Left lung (tissue), 10 donors: ENCODE results near the gene ZSWIM7. TPM values are rescaled to one million over a fixed set of nuclear protein-coding genes. Genes with fewer than 3 reads are reported as not detected.
A peak's percentile ranks its signal among the peaks of the same experiment; 100 is the strongest.

Source experiments
- ATAC-seq: fragments of 200-7000 bp; cut with Tn5 transposase; one replicate; pipeline ENCODE4 v1.9.1; 2020; ENCODE audit warnings: moderate library complexity
- DNase-seq, 4 donors: peaks; one replicate each; pipeline ENCODE4 v3.0.0-alpha.2; 2013 to 2020
- H3K27ac ChIP-seq, 2 donors: fragments of 200-600 bp; sonication (generic) in 1 of 2; one replicate each; pipeline versions ENCODE4 v1.5.0 to v1.8.0; 2020 to 2021
- H3K27me3 ChIP-seq, 2 donors: fragments of 200-600 bp; sonication (generic) in 1 of 2; one replicate each; pipeline versions ENCODE4 v1.5.0 to v1.8.0; 2020 to 2021
- H3K36me3 ChIP-seq, 2 donors: fragments of 200-600 bp; sonication (generic) in 1 of 2; one replicate each; pipeline versions ENCODE4 v1.5.0 to v1.8.0; 2020 to 2021
- H3K4me1 ChIP-seq, 2 donors: fragments of 200-600 bp; one replicate each; pipeline ENCODE4 v1.8.0; 2021
- H3K4me3 ChIP-seq, 2 donors: fragments of 200-600 bp; sonication (generic) in 1 of 2; one replicate each; pipeline versions ENCODE4 v1.5.0 to v1.8.0; 2020 to 2021; ENCODE audit warnings: mild to moderate bottlenecking in 1 of 2
- H3K9me3 ChIP-seq, 2 donors: fragments of 200-600 bp; sonication (generic) in 1 of 2; one replicate each; pipeline versions ENCODE4 v1.5.0 to v1.8.0; 2020 to 2021
- CTCF ChIP-seq, 2 donors: fragments of 200-600 bp; sonication (generic) in 1 of 2; IDR thresholded peaks; one replicate each; pipeline versions ENCODE4 v1.5.0 to v1.8.0; 2021; ENCODE audit warnings: antibody characterized with exemption in 2 of 2
- intact Hi-C, 2 donors: fragments of 100-400 bp; cut with DNase I; formaldehyde crosslinking; loops; one replicate each; pipeline versions ENCODE4 v1.11.2 to v1.14.2; 2022
- polyA plus RNA-seq, 6 donors: library from polyadenylated mRNA; unstranded; fragments of 120-200 nt; gene quantifications; one replicate each; pipeline ENCODE4 v1.2.1, GENCODE V29; 2013; ENCODE audit not compliant: insufficient read length in 6 of 6
- total RNA-seq, 2 donors: library from RNA; stranded (reverse); fragmentation: NEBNext Ultra II Directional; extraction: Animal tissue kit (Norgen Biotek cat#: 25700); gene quantifications; one replicate each; pipeline ENCODE4 v1.2.1, GENCODE V29; 2021
- donor health status: DM: no; HTN: yes; CAD: no.
- donor health status: DM: no; HTN: no; CAD: no.

ZSWIM7 gene
- total and polyA plus RNA-seq, 8 donors, result 22.6 to 64.4 (median 54.8) TPM

- Histone ChIP-seq H3K27ac (peak overlapping the region in 1 of 2 donors; percentile 83), H3K4me1 (peaks cover 13 to 38% of the 10 kb centered on the region in 2 donors), H3K4me3 (no peak overlapping the region), H3K9me3 (no peaks in the 10 kb centered on the region), H3K36me3 (no peaks in the 10 kb centered on the region), H3K27me3 (no peaks in the 10 kb centered on the region)
- ATAC-seq (no peak), DNase-seq (no peak)
- TF ChIP-seq CTCF (IDR thresholded peaks at IDR 0.05), result no peak
- intact Hi-C loops, result no loop called here
These were observed 31.7 kb downstream of the ZSWIM7 start for GRCh38 chr17:15967706-15968399.

GRCh38 chr17:15966879-15967248 is 32.6 kb downstream of the ZSWIM7 start:
- H3K9me3 ChIP-seq, result no peaks in the 10 kb centered on the region
- intact Hi-C loops, result no loop called here
- DNase-seq (peak in 2 of 4 donors; percentile 74 to 86), ATAC-seq (peak; percentile 81)
- H3K36me3 ChIP-seq, result no peaks in the 10 kb centered on the region
- no peak for TF ChIP-seq CTCF (IDR thresholded peaks at IDR 0.05)
- no peak overlapping the region for H3K4me3 ChIP-seq
- H3K27ac ChIP-seq, result peak overlapping the region; percentile 78 to 83
- peaks cover 13 to 38% of the 10 kb centered on the region in 2 donors for H3K4me1 ChIP-seq
- H3K27me3 ChIP-seq, result no peaks in the 10 kb centered on the region

- Histone ChIP-seq H3K27me3 (no peaks in the 10 kb centered on the region), H3K36me3 (no peaks in the 10 kb centered on the region), H3K4me1 (peaks cover 13 to 33% of the 10 kb centered on the region in 2 donors), H3K9me3 (no peaks in the 10 kb centered on the region), H3K27ac (peak overlapping the region; percentile 78 to 83), H3K4me3 (no peak overlapping the region)
- ATAC-seq, result peak; percentile 96
- intact Hi-C loops, result no loop called here
- TF ChIP-seq CTCF (IDR thresholded peaks at IDR 0.05), result no peak
- DNase-seq, result peak in 2 of 4 donors; percentile 70 to 83
These were observed 33.2 kb downstream of the ZSWIM7 start for GRCh38 chr17:15966183-15966878.

- TF ChIP-seq CTCF (IDR thresholded peaks at IDR 0.05), result no peak
- Histone ChIP-seq H3K27ac (peak overlapping the region; percentile 78 to 83), H3K27me3 (no peaks in the 10 kb centered on the region), H3K4me1 (peaks cover 13 to 29% of the 10 kb centered on the region in 2 donors), H3K4me3 (no peak overlapping the region), H3K9me3 (no peaks in the 10 kb centered on the region), H3K36me3 (no peaks in the 10 kb centered on the region)
- intact Hi-C loops, result no loop called here
- no peak for DNase-seq
- no peak for ATAC-seq
These were observed 34.0 kb downstream of the ZSWIM7 start for GRCh38 chr17:15965528-15965927.

- no peak for DNase-seq
- no peak for ATAC-seq
- Histone ChIP-seq H3K27me3 (no peaks in the 10 kb centered on the region), H3K4me1 (peaks cover 23 to 43% of the 10 kb centered on the region in 2 donors), H3K9me3 (no peaks in the 10 kb centered on the region), H3K4me3 (no peak overlapping the region), H3K36me3 (no peaks in the 10 kb centered on the region), H3K27ac (no peak overlapping the region)
- TF ChIP-seq CTCF (IDR thresholded peaks at IDR 0.05), result no peak
- intact Hi-C loops, result no loop called here
These were observed 35.8 kb downstream of the ZSWIM7 start for GRCh38 chr17:15963670-15964110.
